H9 (cell line): ENCODE data around the gene RASGRP4. TPM values are rescaled to one million over a fixed set of nuclear protein-coding genes. Genes with fewer than 3 reads are reported as not detected.

ENCODE experiments used
- DNase-seq: peaks from one replicate; pipeline ENCODE4 v3.0.0-alpha.2; 2017
- H2AFZ ChIP-seq: one replicate; pipeline ENCODE4 v1.6.1; 2013; ENCODE audit warnings: mild to moderate bottlenecking, low read length, control low read depth, moderate library complexity
- H2AK5ac ChIP-seq: 2 replicates; pipeline ENCODE4 v1.6.1; 2013; ENCODE audit warnings: low read length, control low read depth, mixed read lengths; ENCODE audit not compliant: insufficient read length
- H2BK120ac ChIP-seq: one replicate; pipeline ENCODE4 v1.6.1; 2013; ENCODE audit warnings: low read depth, mild to moderate bottlenecking, low read length, control low read depth, inconsistent platforms; ENCODE audit not compliant: poor library complexity, severe bottlenecking
- H2BK12ac ChIP-seq: 2 replicates; pipeline ENCODE4 v1.6.1; 2013; ENCODE audit warnings: low read length, control low read depth, mixed read lengths, low read depth; ENCODE audit not compliant: insufficient read length
- H2BK15ac ChIP-seq: 2 replicates; pipeline ENCODE4 v1.6.1; 2013; ENCODE audit warnings: low read depth, low read length, control low read depth
- H2BK20ac ChIP-seq: one replicate; pipeline ENCODE4 v1.6.1; 2013; ENCODE audit warnings: low read depth, mild to moderate bottlenecking, low read length, control low read depth, inconsistent platforms; ENCODE audit not compliant: poor library complexity, severe bottlenecking
- H2BK5ac ChIP-seq: 2 replicates; pipeline ENCODE4 v1.6.1; 2013; ENCODE audit warnings: low read length, control low read depth, mixed read lengths; ENCODE audit not compliant: insufficient read length
- H3K14ac ChIP-seq: 2 replicates; pipeline ENCODE4 v1.6.1; 2013; ENCODE audit warnings: low read length, control low read depth; ENCODE audit not compliant: insufficient read depth
- H3K18ac ChIP-seq: 2 replicates; pipeline ENCODE4 v1.6.1; 2013; ENCODE audit warnings: low read depth, mild to moderate bottlenecking, mixed read lengths, low read length, control low read depth; ENCODE audit not compliant: insufficient read length
- H3K23ac ChIP-seq: 2 replicates; pipeline ENCODE4 v1.6.1; 2013; ENCODE audit warnings: low read length, control low read depth, mixed read lengths, low read depth; ENCODE audit not compliant: insufficient read length
- H3K23me2 ChIP-seq: 2 replicates; pipeline ENCODE4 v1.6.1; 2013; ENCODE audit warnings: low read depth, mild to moderate bottlenecking, mixed read lengths, low read length, control low read depth; ENCODE audit not compliant: insufficient read length, poor library complexity, severe bottlenecking
- H3K27ac ChIP-seq: 2 replicates; pipeline ENCODE4 v1.5.1; 2013; ENCODE audit warnings: low read length, control low read depth, mixed read lengths, low read depth; ENCODE audit not compliant: insufficient read length
- H3K27me3 ChIP-seq: 2 replicates; pipeline ENCODE4 v1.6.1; 2013; ENCODE audit warnings: low read length, control low read depth, inconsistent platforms; ENCODE audit not compliant: insufficient read depth
- H3K4ac ChIP-seq: 2 replicates; pipeline ENCODE4 v1.6.1; 2013; ENCODE audit warnings: low read depth, mild to moderate bottlenecking, control low read depth, inconsistent platforms, low read length, moderate library complexity
- H3K4me1 ChIP-seq: 2 replicates; pipeline ENCODE4 v1.6.1; 2013; ENCODE audit warnings: low read length, control low read depth, inconsistent platforms; ENCODE audit not compliant: insufficient read depth
- H3K4me2 ChIP-seq: 2 replicates; pipeline ENCODE4 v1.6.1; 2013; ENCODE audit warnings: low read length, control low read depth, mixed read lengths; ENCODE audit not compliant: insufficient read length, insufficient read depth
- H3K56ac ChIP-seq: 2 replicates; pipeline ENCODE4 v1.6.1; 2013; ENCODE audit warnings: low read depth, mild to moderate bottlenecking, mixed read lengths, low read length, control low read depth; ENCODE audit not compliant: insufficient read length
- H3K79me1 ChIP-seq: 2 replicates; pipeline ENCODE4 v1.6.1; 2013; ENCODE audit warnings: low read depth, mild to moderate bottlenecking, moderate library complexity, low read length, control low read depth, inconsistent platforms; ENCODE audit not compliant: insufficient read depth, poor library complexity, severe bottlenecking
- H3K79me2 ChIP-seq: 2 replicates; pipeline ENCODE4 v1.6.1; 2013; ENCODE audit warnings: low read length, control low read depth, inconsistent platforms; ENCODE audit not compliant: insufficient read depth
- H3K9ac ChIP-seq: 2 replicates; pipeline ENCODE4 v1.6.1; 2013; ENCODE audit warnings: low read length, control low read depth, mixed read lengths; ENCODE audit not compliant: insufficient read length; ENCODE audit errors: extremely low read depth
- H3K9me3 ChIP-seq: one replicate; pipeline ENCODE4 v1.6.1; 2013; ENCODE audit warnings: low read depth, low read length, inconsistent platforms; ENCODE audit not compliant: control insufficient read depth
- H3T11ph ChIP-seq: one replicate; pipeline ENCODE4 v1.6.1; 2013; ENCODE audit warnings: mild to moderate bottlenecking, low read length, control low read depth, inconsistent platforms
- H4K20me1 ChIP-seq: one replicate; pipeline ENCODE4 v1.6.1; 2013; ENCODE audit not compliant: control insufficient read depth, insufficient read length, insufficient read depth
- H4K5ac ChIP-seq: 2 replicates; pipeline ENCODE4 v1.6.1; 2013; ENCODE audit warnings: low read depth, mild to moderate bottlenecking, mixed read lengths, low read length, control low read depth; ENCODE audit not compliant: insufficient read length
- H4K8ac ChIP-seq: replicated peaks from 2 replicates; pipeline ENCODE4 v1.6.1; 2013; ENCODE audit warnings: low read length, control low read depth, mixed read lengths, low read depth; ENCODE audit not compliant: insufficient read length
- H4K91ac ChIP-seq: 2 replicates; pipeline ENCODE4 v1.6.1; 2013; ENCODE audit warnings: low read depth, mild to moderate bottlenecking, moderate library complexity, mixed read lengths, low read length, control low read depth; ENCODE audit not compliant: insufficient read length
- H3K27ac Mint-ChIP-seq, 3 experiments: 2 replicates in 2 of 3; 3 replicates in 1 of 3; pipeline ENCODE4 v1.8.0; 2020 to 2021; ENCODE audit warnings: mixed read lengths in 3 of 3, mild to moderate bottlenecking in 1 of 3, moderate library complexity in 1 of 3
- H3K27me3 Mint-ChIP-seq: 2 replicates; pipeline ENCODE4 v1.8.0; 2021; ENCODE audit warnings: low read depth, mild to moderate bottlenecking, moderate library complexity, mixed read lengths
- H3K36me3 Mint-ChIP-seq, 3 experiments: 2 replicates in 2 of 3; 3 replicates in 1 of 3; pipeline ENCODE4 v1.8.0; 2020 to 2021; ENCODE audit warnings: low read depth in 3 of 3, mixed read lengths in 3 of 3; ENCODE audit not compliant: insufficient read depth in 1 of 3
- H3K4me1 Mint-ChIP-seq, 2 experiments: 2 replicates each; pipeline ENCODE4 v1.8.0; 2020; ENCODE audit warnings: mixed read lengths in 2 of 2
- H3K4me3 Mint-ChIP-seq, 2 experiments: 2 replicates in 1 of 2; 3 replicates in 1 of 2; pipeline ENCODE4 v1.8.0; 2020 to 2021; ENCODE audit warnings: mild to moderate bottlenecking in 2 of 2, mixed read lengths in 2 of 2, moderate library complexity in 1 of 2
- H3K9me3 Mint-ChIP-seq, 2 experiments: 2 replicates in 1 of 2; 3 replicates in 1 of 2; pipeline ENCODE4 v1.8.0; 2020; ENCODE audit warnings: mild to moderate bottlenecking in 2 of 2, mixed read lengths in 2 of 2, moderate library complexity in 1 of 2
- WGBS: extraction: QIAGEN DNeasy Blood & Tissue Kit; methylation state at CpG from one replicate; pipeline ENCODE4 v1.1.7; 2013; ENCODE audit warnings: missing lambda C conversion rate, low lambda C conversion rate, mixed read lengths; ENCODE audit not compliant: insufficient read length; ENCODE audit errors: extremely low coverage; 5-methylcytosine and 5-hydroxymethylcytosine counted together
- total RNA-seq: library from RNA; stranded (reverse); gene quantifications from 2 replicates; pipeline ENCODE4 v1.2.1, GENCODE V29; 2021
- TF ChIP-seq, protein P1 (sequence below): fragments of 200-600 bp; sonication (generic); conservative IDR thresholded peaks from 3 replicates; pipeline ENCODE4 v1.8.0; 2021; ENCODE audit warnings: antibody characterized with exemption, mild to moderate bottlenecking

RASGRP4 gene
- total RNA-seq, 1 experiment from 2014 or later: 0.28 TPM

DNA sequence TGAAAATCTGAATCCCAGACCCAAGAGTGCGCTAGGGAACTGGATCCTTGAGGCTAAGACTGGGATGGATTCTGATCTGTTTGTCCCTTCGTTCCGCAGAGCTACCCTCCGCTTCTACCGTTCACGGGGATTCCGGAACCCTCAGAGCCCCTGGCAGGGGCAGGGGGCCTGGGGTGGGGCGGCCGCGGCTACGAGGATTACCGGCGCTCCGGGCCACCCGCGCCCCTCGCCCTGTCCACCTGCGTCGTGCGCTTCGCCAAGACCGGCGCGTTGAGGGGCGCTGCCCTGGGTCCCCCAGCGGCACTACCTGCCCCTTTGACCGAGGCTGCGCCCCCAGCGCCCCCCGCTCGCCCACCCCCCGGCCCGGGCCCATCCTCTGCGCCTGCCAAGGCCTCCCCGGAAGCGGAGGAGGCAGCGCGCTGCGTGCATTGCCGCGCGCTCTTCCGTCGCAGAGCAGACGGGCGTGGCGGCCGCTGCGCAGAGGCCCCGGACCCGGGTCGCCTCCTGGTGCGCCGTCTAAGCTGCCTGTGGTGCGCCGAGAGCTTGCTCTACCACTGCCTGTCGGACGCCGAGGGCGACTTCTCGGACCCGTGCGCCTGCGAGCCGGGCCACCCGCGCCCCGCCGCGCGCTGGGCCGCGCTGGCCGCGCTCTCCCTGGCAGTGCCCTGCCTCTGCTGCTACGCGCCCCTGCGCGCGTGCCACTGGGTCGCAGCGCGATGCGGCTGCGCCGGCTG lies 30.5 kb downstream of the RASGRP4 start:
- no peak overlapping the region for H2AK5ac ChIP-seq
- H3K27ac Mint-ChIP-seq: no peak overlapping the region
- no peak overlapping the region for H3K27ac ChIP-seq
- no peak overlapping the region for H2BK20ac ChIP-seq
- H3K14ac ChIP-seq: no peak overlapping the region
- no peak overlapping the region for H3K56ac ChIP-seq
- H3K4me1 ChIP-seq: no peaks in the 10 kb centered on the region; the same call in 1 of the 2 replicates
- H3K23ac ChIP-seq: no peak overlapping the region
- H3K23me2 ChIP-seq: peaks cover 4% of the 10 kb centered on the region
- H3K4me3 Mint-ChIP-seq: no peak overlapping the region
- no peak overlapping the region for H4K91ac ChIP-seq
- peaks cover 49% of the 10 kb centered on the region for H3K27me3 Mint-ChIP-seq
- no peak overlapping the region for H2BK120ac ChIP-seq
- H3K79me2 ChIP-seq: no peaks in the 10 kb centered on the region
- H3K4me1 Mint-ChIP-seq: peaks cover 33 to 44% of the 10 kb centered on the region in 2 experiments
- no peaks in the 10 kb centered on the region for H4K20me1 ChIP-seq
- no CpG with 5 or more reads among the region's 86 CpGs for WGBS
- H3K9me3 ChIP-seq: no peaks in the 10 kb centered on the region
- H3K27me3 ChIP-seq: no peaks in the 10 kb centered on the region; the same call in 1 of the 2 replicates
- H3K36me3 Mint-ChIP-seq: peaks cover 26 to 43% (median 31%) of the 10 kb centered on the region in 3 experiments
- no peaks in the 10 kb centered on the region for H3K9me3 Mint-ChIP-seq
- H4K5ac ChIP-seq: no peak overlapping the region
- H3T11ph ChIP-seq: no peak overlapping the region
- no peak overlapping the region for H4K8ac ChIP-seq
- no peak overlapping the region for H2BK5ac ChIP-seq
- H2BK15ac ChIP-seq: no peak overlapping the region
- TF ChIP-seq, protein P1, sequence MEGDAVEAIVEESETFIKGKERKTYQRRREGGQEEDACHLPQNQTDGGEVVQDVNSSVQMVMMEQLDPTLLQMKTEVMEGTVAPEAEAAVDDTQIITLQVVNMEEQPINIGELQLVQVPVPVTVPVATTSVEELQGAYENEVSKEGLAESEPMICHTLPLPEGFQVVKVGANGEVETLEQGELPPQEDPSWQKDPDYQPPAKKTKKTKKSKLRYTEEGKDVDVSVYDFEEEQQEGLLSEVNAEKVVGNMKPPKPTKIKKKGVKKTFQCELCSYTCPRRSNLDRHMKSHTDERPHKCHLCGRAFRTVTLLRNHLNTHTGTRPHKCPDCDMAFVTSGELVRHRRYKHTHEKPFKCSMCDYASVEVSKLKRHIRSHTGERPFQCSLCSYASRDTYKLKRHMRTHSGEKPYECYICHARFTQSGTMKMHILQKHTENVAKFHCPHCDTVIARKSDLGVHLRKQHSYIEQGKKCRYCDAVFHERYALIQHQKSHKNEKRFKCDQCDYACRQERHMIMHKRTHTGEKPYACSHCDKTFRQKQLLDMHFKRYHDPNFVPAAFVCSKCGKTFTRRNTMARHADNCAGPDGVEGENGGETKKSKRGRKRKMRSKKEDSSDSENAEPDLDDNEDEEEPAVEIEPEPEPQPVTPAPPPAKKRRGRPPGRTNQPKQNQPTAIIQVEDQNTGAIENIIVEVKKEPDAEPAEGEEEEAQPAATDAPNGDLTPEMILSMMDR: no peak
- H3K79me1 ChIP-seq: no peaks in the 10 kb centered on the region
- no peak overlapping the region for H2BK12ac ChIP-seq
- no peak overlapping the region for H3K18ac ChIP-seq
- H2AFZ ChIP-seq: no peak overlapping the region
- H3K4ac ChIP-seq: no peak overlapping the region
- H3K9ac ChIP-seq: no peak overlapping the region
- no peak overlapping the region for H3K4me2 ChIP-seq
- DNase-seq: no peak
